ENCODE measurements around the gene KCTD5.

KCTD5 gene

DNA sequence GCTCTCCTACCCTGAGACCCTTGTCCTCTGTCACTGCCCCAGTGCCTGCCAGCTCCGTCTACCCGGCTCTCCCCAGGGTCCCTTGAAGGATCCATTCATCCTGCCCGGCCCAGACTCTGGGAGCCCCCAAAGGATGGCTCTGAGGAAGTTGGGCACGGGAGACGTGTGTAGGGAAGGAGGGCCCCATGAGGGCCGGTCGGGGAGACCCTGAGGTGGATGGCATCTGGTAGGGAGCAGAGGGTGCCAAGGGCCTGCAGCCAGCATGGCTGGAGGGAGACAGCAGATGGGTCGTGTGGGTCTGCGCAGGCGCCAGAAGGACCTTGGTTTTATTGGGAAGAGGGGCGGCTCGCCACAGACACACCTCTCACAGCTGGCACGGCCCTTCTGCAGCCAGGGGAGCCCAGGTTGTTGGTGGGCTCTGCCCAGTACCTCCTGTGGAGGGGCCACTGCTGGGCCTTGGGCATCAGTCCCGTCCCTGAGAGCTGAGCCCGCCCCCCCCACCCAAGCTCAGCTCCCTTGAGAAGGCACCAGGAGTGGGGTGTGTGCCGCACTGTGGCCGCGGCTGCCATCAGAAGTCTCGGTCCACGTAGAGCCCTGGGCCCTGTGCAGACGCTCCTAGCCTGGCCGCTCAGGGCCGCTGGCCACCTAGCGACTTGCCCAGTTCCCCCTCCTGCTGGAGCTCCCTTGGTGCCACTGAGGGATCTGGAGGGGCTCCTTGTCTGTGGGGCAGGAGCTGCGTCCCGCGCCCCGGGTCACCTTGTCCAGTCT lies 16.0 kb downstream of the KCTD5 start:
- no peak for DNase-seq

GRCh38 chr16:2698965-2699750 lies 16.8 kb downstream of the KCTD5 start:
- no peak for DNase-seq

DNA sequence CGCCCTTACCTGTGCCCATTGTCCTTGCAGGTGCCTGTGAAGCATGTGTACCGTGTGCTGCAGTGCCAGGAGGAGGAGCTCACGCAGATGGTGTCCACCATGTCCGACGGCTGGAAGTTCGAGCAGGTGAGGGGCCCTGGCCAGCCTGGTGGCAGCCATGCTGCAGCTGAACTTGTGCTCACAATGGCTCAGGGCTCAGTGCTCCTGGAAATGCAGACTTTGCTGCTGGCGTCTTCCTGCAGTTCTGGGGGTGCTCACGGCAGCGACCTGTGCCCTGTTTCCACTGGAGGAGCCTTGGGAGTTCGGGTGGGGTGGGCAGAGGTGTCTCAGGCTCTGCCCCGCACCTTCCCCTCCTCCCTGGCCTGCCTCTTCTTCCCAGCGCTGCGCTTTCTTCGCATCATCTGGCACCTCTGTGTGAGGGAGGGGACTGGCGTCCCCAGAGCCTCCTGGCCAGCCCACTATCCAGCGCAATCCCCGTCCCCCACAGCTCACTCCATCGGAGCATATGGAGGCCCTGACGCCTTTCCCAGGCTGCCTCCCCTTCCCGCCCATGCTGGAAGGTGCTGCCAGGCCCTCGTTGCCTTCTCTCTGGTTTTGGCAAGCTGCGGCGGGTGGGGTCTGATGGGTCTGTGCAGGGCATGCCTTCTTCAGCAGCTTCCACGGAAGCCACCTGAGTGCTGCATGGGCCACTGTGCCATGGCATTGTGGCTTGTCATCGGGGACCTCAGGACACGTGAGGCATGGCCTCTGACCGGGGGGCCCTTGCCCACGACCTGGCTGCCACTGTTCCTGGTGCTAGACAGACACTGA lies 17.7 kb downstream of the KCTD5 start:
- no peak for DNase-seq

DNA sequence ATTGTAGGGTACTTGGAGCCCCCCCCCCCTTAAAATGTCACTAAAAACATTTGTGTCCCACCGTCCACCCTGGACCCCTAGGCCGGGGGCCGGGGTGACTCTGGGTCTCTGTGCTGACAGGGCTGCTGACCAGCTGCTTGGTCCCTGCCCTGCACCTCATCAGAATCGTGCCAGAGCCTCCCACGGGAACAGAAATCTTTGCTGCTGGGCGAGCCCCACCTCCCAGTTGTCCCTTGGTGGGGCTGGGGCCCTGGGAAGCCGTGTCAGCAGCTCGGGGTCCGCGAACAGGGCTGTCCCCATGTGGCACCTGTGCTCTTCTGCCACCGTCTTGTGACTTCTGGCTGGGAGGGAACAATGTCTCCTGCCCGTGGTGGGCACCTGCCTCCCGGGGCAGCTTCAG lies 18.5 kb downstream of the KCTD5 start:
- DNase-seq = no peak

DNA sequence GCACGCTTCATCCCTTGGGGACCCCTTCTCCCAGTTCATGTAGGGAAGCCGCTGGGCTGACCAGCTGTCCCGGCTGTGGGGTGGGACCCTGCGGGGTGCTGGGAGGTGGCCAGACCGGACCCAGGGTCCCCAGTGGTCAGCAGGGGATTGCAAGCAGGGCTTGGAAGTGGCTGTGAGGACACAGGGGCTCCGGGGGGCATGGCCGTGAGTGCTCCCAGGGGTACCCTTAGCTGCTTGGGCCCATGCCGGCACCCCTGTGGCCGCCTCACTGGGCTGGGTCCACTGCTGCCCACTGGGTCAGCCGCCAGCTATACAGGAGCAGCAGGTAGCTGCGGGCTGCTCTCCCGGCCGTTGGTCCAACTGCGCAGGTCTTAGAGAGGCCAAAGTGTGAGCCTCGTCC lies 18.9 kb downstream of the KCTD5 start:
- DNase-seq = no peak

GRCh38 chr16:2701713-2702437 lies 19.6 kb downstream of the KCTD5 start:
- no peak for DNase-seq

DNA sequence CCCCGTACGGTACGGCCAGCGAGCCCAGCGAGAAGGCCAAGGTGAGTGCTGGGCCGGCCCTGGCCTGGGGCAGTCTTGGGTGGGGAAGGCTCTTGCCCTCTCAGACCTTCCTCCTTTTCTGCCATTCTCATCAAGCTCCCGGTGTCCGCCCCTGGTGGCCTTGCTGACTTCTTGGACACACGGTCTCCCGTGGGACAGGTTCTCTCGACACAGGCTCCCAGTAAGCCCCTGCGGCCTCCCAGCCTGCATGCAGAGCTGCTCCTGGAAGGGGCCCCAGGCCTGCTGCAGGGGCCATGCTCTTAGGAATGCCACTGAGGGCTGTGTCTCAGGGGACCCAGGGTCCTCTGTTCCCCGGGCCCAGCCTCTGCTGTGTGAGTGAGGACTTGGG lies 20.1 kb downstream of the KCTD5 start:
- no peak for DNase-seq

DNA sequence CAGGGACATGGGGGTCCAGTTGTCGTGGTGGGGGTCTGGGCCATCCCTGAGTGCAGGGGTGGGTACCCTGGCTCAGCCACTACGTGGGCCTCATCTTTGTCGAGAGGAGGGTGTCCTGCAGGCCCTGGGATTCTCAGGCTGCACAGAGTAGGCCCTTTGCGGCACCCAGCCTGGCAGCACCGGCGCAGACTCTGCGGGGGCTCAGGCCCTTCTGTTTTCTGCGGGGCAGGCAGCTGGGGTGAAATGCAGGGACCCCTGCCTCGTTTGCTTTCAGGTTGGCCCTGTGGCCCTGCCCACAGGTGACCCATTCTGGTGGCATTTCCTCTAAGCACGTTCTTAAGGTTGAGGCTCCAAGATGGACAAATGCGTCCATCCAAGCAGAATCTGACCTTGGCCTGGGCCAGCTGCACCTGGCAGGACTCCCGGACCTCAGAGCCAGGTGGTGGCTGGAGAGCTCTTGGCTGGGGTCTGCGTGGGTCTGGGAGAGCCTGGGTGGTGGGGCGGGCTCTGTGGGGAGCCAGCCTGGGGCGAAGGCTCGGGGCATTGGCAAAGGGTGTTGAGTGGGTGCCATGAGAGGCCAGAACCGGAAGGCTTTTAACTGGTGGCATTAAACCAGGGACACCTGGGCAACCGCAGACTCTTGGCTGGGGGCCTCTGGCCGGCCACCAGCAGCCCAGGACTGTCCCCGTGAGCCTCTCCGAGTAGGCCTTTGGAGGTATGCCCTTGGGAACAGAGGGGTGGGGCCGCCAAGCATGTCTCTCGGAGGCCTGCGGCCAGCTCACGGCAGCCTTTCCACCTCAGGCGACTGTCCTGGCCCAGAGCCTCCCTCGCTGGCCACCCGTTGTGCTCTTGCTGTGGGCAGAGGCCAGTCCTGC lies 20.8 kb downstream of the KCTD5 start:
- DNase-seq = no peak

- no peak for DNase-seq
Measured at GRCh38 chr16:2704166-2704982, 22.1 kb downstream of the KCTD5 start.

DNA sequence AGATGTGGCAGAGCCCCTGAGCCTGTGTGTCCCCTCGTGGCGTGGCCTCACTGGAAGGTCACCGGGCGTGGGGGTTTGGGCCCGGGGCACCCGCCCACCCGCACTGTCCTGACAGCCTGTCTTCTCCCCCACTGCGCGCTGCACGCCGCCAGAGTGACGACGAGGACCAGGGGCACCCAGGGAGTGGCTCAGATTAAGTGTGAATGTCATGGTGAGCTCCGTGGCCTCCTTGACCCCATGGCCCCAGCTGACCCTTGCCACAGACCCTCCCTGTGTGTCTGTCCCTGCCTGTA lies 22.6 kb downstream of the KCTD5 start:
- no peak for DNase-seq

GRCh38 chr16:2705351-2705750 lies 23.0 kb downstream of the KCTD5 start:
- DNase-seq = no peak

DNA sequence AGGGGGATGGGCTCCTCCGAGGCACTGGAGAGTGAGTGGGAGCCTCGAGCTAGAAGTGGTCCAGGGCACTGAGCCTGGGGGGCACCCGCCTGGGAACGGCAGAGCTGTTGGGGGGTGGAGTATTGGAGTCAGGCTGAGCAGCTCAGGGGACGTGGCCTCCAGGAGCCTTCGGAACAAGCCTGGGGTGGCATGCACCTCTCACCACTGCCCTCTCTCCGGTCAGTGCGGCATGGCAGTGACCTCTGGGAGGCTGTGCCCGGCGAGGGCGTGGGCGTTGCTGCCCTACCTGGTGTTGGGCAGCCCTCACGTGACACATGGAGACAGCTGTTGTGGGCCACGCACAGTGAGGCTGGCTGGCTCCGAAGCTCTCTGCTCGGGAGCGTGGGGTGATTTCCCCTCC lies 23.8 kb downstream of the KCTD5 start:
- DNase-seq = no peak

- DNase-seq = no peak
Measured at GRCh38 chr16:2706611-2707311, 24.4 kb downstream of the KCTD5 start.

DNA sequence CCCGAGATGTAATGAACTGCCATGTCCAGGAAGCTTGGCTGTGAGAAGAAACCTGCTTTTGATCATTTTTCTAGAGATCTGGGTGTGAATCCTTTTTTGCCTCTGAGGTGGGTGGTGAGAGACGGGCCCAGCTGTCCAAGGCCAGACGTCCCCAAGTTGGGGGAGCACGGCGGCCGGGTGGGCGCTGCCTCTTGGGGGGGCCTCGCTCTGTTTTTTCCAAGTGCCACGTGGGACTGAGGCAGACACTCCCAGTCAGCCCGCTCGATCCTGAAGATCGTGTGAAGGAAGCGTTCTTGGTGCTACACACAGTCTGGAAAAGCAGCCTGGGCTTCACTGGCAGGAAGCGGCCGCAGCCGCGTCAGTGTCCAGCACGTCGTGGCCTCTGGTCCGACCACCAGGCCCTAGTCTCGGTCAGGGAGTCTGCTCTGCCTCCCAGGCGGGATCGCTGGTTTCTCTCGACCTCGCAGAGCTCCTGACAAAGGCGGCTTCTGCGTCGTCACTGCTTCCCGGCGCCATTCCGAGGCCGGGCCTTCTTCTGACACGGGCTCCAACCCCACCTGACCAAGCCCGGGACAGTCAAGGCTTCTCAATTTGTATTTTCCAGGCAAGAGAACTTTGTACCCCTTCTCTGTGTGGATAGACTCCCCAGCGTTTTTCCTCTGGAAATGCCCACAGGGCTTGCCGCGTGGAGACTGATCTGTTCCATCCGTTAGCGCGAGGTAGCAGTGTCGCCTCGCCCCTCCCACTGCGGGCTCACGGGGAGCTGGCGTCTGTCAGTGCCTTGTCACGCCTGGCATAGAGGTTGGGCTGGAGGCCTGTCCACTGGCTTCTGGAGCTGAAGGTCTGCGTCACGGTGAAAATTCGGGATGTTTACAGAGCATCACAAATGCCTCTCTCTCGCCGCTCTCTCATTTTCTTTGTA lies 25.3 kb downstream of the KCTD5 start:
- DNase-seq = no peak

DNA sequence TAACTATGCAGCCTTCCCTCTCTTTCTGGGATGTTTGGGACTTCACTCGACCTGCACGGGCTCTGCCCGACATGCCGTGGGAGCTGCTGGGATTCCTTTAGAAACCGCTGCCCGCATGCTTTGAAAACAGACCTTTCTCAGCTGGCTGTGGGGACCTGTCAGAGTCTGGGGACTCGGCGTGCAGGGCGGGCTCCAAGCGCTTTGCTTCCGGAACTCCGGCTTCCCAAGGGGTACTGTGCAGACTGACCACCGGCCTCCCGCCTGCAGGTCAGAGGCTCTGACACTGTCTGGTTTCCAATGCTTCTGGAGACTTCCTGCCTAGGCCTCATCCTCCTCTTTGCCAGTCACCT lies 25.9 kb downstream of the KCTD5 start:
- no peak for DNase-seq

- DNase-seq = no peak
Measured at GRCh38 chr16:2708955-2709587, 26.7 kb downstream of the KCTD5 start.

DNA sequence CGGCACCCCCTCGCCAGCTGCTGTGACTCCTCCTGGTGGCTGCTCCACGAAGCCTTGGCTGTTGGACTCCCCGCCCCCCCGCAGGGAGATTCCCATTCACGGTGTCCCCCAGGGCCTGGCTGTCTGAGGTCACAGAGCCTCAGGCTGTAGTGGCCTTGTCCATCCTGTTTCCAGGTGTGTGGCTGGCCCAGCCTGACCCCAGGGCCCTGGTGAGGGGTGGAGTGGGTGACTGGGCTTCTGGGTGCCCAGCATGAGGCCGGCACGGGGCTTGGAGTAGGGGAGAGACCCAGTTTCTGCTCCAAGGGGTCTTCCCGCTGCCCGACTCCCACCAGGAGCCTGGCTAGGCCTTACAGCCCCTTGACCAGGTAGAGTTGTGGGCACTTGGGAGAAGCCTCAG lies 27.3 kb downstream of the KCTD5 start:
- DNase-seq = no peak

GRCh38 chr16:2710021-2710710 lies 27.8 kb downstream of the KCTD5 start:
- no peak for DNase-seq

Data from femur (tissue), 1 donor.